ENCODE data around the gene UQCC2.

Gene UQCC2

DNA sequence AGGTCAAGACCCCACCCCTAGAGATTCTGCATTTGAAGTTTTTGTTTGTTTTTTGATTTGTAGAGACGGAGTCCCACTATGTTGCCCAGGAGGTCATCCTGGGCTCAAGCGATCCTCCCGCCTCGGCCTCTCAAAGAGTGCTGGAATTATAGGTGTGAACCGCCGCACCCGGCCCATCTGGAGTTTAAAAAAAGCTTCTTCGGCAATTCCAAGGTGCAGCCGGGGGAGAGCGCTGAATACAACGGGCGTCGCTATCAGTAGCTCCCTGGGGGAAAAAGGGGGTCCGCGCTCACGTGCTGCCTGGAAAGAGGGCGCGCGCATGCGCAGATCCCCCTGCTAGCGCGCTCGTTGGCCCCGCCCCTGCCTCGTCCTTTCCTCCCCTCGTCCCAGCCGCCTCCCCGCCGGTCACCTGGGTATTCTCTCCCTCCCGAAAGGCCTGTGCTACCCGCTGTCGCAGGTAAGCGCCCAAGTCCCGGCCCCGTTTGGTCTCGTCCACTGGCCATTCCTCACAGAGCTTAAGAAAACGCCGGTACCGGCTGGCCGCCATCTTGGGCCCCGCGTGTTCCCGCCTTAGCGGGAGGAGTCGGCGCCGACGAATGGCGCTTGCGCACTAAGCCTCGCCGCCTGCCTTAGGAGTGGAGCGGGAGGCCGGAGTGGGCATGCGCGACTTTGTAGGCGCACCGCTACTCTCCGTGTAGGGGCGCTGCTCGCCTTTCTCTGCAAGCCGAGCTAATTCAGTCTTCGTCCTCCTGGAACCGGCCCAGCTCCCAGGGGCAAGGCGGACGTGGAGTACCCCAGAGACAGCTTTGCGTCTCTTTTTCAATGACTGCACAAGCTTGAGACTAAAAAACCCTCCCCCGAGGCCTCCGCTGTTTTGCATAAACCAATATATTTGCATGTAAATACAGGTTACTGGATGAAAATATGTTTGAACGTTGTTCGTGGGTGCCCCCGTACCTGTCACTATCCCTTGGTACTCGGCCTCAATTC is at the start of gene UQCC2:
TSS of gene UQCC2 (minus strand) at position 561 of the 990 bp plus-strand sequence. CDS start at position 547, 14 bp downstream.
- H3K36me3 Mint-ChIP-seq (ENCODE audit: insufficient read depth): peaks cover 16% of the 10 kb centered on the region
- peak within 1 kb of the TSS; percentile 97 for H3K27ac Mint-ChIP-seq (ENCODE audit: low read depth)
- H3K4me3 Mint-ChIP-seq: peak within 1 kb of the TSS; percentile 98
- no peaks in the 10 kb centered on the region for H3K9me3 Mint-ChIP-seq
- H3K27me3 Mint-ChIP-seq: no peaks in the 10 kb centered on the region
- peak; percentile 93 to 95 for DNase-seq (ENCODE audit: low spot score in 2 of 2)
- peaks cover 25% of the 10 kb centered on the region for H3K4me1 Mint-ChIP-seq
- peak; percentile 96 for ATAC-seq (replicated peaks; ENCODE audit: extremely low read depth, poor library complexity, severe bottlenecking)

DNA sequence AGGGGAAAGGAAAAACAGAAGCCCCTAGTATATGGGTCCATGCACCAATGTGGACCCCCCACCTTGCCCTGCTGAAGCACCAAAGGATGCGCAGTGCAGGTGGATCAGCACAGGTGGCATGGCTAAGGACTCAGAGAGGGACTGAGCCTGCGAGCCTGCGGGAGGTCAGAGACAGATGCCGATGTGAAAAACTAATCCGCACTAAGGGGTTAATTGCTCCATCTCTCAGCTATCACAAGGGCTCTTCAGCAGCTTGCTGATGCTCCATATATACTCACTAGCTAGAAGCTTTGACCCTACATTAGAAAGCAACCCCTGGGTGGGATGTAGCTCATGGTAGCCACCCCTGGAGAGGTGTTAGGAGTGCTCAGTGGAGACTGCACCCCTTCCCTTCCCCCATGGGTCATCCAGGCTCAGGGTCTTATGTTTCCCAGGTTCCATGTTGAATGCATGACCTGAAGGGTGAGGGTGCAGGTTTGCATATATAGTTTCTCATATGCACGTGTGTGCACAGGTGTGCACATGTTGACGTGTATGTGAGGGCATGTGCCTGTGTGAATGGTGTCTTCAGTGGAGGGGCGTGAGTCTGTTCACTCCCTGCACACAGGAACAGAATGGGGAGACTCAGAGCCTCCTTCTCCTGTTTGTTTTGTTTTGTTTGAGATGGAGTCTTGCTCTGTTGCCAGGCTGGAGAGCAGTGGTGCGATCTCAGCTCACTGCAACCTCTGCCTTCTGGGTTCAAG is 48.6 kb upstream of the UQCC2 start:
- no peak overlapping the region for H3K4me3 Mint-ChIP-seq
- no peak overlapping the region for H3K27ac Mint-ChIP-seq (ENCODE audit: low read depth)
- peaks cover 28% of the 10 kb centered on the region for H3K27me3 Mint-ChIP-seq
- no peaks in the 10 kb centered on the region for H3K9me3 Mint-ChIP-seq
- no peaks in the 10 kb centered on the region for H3K4me1 Mint-ChIP-seq
- DNase-seq (ENCODE audit: low spot score in 2 of 2) (no peak), ATAC-seq (replicated peaks; ENCODE audit: extremely low read depth, poor library complexity, severe bottlenecking) (no peak)
- peaks cover 2% of the 10 kb centered on the region for H3K36me3 Mint-ChIP-seq (ENCODE audit: insufficient read depth)

- no peak for ATAC-seq (replicated peaks; ENCODE audit: extremely low read depth, poor library complexity, severe bottlenecking)
Measured at GRCh38 chr6:33758815-33759216, 47.3 kb upstream of the UQCC2 start.

DNA sequence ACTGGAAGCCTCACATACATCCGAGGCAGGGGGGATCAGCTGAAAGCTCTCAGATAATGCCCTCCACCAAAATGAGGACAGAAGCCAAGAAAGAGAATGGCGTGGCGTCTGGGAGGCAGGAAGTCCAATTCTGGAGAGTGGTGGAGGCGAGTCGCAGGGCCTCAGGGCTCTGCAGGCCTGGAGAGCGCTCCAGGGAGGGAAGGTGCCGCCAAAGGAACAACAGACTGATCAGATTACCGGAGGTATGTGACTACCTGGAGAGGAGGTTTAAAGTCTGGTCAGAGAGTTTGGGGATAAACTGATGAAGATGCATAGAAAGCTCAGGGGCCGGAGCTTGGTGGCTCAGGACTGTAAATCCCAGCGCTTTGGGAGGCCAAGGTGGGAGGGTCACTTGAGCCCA is 46.4 kb upstream of the UQCC2 start:
- ATAC-seq (replicated peaks; ENCODE audit: extremely low read depth, poor library complexity, severe bottlenecking) (no peak), DNase-seq (ENCODE audit: low spot score in 2 of 2) (no peak)
- Mint-ChIP-seq H3K4me3 (no peak overlapping the region), H3K27ac (ENCODE audit: low read depth) (no peak overlapping the region), H3K36me3 (ENCODE audit: insufficient read depth) (peaks cover 2% of the 10 kb centered on the region), H3K4me1 (no peaks in the 10 kb centered on the region), H3K27me3 (peaks cover 15% of the 10 kb centered on the region), H3K9me3 (no peaks in the 10 kb centered on the region)

More at GRCh38 chr6:33758815-33759216, 47.3 kb upstream of the UQCC2 start:
- Mint-ChIP-seq H3K36me3 (ENCODE audit: insufficient read depth) (peaks cover 2% of the 10 kb centered on the region), H3K27ac (ENCODE audit: low read depth) (no peak overlapping the region), H3K27me3 (peaks cover 20% of the 10 kb centered on the region), H3K9me3 (no peaks in the 10 kb centered on the region), H3K4me1 (no peaks in the 10 kb centered on the region), H3K4me3 (no peak overlapping the region)
- no peak for DNase-seq (ENCODE audit: low spot score in 2 of 2)

- ATAC-seq (replicated peaks; ENCODE audit: extremely low read depth, poor library complexity, severe bottlenecking): no peak
- Mint-ChIP-seq H3K36me3 (ENCODE audit: insufficient read depth) (peaks cover 2% of the 10 kb centered on the region), H3K27me3 (peaks cover 15% of the 10 kb centered on the region), H3K4me1 (no peaks in the 10 kb centered on the region), H3K4me3 (no peak overlapping the region), H3K27ac (ENCODE audit: low read depth) (no peak overlapping the region), H3K9me3 (no peaks in the 10 kb centered on the region)
- DNase-seq (ENCODE audit: low spot score in 2 of 2): no peak
Measured at GRCh38 chr6:33757113-33757512, 45.6 kb upstream of the UQCC2 start.

DNA sequence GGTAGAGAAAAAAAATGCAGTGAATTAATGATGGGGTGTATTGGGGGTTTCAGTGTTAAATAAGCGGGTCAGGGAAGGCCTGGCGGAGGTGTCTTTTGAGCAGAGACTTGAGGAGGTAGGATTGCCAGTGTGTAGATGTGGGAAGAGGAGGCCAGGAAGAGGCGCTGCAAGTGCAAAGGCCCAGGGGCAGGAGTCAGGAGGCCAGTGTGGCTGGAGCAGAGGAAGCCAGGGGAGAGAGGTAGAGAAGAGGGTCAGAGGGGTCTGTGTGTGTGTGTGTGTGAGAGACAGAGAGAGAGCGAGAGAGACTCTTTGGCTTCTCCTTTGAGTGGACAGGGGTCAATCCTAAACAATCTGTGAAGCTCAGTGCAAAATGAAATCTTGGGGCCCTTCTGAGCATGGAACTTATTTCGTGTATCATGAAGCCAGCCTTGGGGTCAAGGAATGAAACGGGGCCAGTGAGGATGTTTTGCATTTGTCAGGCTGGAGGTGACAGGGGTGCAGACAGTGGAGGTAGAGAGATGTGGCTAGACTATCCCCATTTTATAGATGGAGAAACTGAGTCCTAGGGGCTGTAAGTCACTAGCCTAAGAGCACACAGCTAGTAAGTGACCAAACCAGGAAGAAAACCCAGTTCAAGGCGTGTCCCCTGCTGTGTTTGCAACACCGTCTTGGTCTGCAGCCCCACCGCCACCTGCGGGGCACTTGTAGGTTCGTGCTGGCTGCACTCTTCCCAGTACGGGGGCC is 44.9 kb upstream of the UQCC2 start:
- Mint-ChIP-seq H3K36me3 (ENCODE audit: insufficient read depth) (peaks cover 2% of the 10 kb centered on the region), H3K4me3 (no peak overlapping the region), H3K27ac (ENCODE audit: low read depth) (no peak overlapping the region), H3K27me3 (peaks cover 15% of the 10 kb centered on the region), H3K9me3 (no peaks in the 10 kb centered on the region), H3K4me1 (no peaks in the 10 kb centered on the region)
- ATAC-seq (replicated peaks; ENCODE audit: extremely low read depth, poor library complexity, severe bottlenecking) (no peak), DNase-seq (ENCODE audit: low spot score in 2 of 2) (no peak)

GRCh38 chr6:33755070-33755869 is 43.8 kb upstream of the UQCC2 start:
- no peaks in the 10 kb centered on the region for H3K4me1 Mint-ChIP-seq
- DNase-seq (ENCODE audit: low spot score in 2 of 2) (no peak), ATAC-seq (replicated peaks; ENCODE audit: extremely low read depth, poor library complexity, severe bottlenecking) (no peak)
- H3K27ac Mint-ChIP-seq (ENCODE audit: low read depth): no peak overlapping the region
- no peaks in the 10 kb centered on the region for H3K9me3 Mint-ChIP-seq
- H3K36me3 Mint-ChIP-seq (ENCODE audit: insufficient read depth): peaks cover 2% of the 10 kb centered on the region
- H3K4me3 Mint-ChIP-seq: no peak overlapping the region
- H3K27me3 Mint-ChIP-seq: peaks cover 15% of the 10 kb centered on the region

- Mint-ChIP-seq H3K36me3 (ENCODE audit: insufficient read depth) (peaks cover 2% of the 10 kb centered on the region), H3K27ac (ENCODE audit: low read depth) (no peak overlapping the region), H3K4me1 (no peaks in the 10 kb centered on the region), H3K9me3 (no peaks in the 10 kb centered on the region), H3K27me3 (peaks cover 15% of the 10 kb centered on the region), H3K4me3 (no peak overlapping the region)
- ATAC-seq (replicated peaks; ENCODE audit: extremely low read depth, poor library complexity, severe bottlenecking) (no peak), DNase-seq (ENCODE audit: low spot score in 2 of 2) (no peak)
Measured at GRCh38 chr6:33754222-33754621, 42.7 kb upstream of the UQCC2 start.

DNA sequence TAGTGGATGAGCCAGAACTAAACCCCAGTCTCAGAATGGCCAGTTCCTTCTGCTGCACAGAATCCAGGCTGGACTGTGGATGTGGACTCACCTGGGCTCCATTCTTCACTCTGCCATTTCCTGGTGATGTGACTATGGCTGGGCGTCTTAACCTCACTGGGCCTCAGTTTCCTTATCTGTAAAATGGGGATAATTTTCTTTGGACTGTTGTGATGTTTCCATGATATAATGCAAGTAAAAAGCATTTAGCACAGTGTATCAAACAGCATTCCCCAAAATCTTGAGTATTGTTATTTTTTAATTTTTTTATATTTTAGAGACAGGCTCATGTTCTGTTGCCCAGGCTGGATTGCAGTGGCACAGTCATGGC is 41.1 kb upstream of the UQCC2 start:
- no peak for ATAC-seq (replicated peaks; ENCODE audit: extremely low read depth, poor library complexity, severe bottlenecking)
- H3K4me3 Mint-ChIP-seq: no peak overlapping the region
- no peaks in the 10 kb centered on the region for H3K4me1 Mint-ChIP-seq
- no peak for DNase-seq (ENCODE audit: low spot score in 2 of 2)
- peaks cover 15% of the 10 kb centered on the region for H3K27me3 Mint-ChIP-seq
- H3K36me3 Mint-ChIP-seq (ENCODE audit: insufficient read depth): no peaks in the 10 kb centered on the region
- no peak overlapping the region for H3K27ac Mint-ChIP-seq (ENCODE audit: low read depth)
- H3K9me3 Mint-ChIP-seq: no peaks in the 10 kb centered on the region

GRCh38 chr6:33751771-33752645 is 40.5 kb upstream of the UQCC2 start:
- Mint-ChIP-seq H3K36me3 (ENCODE audit: insufficient read depth) (no peaks in the 10 kb centered on the region), H3K4me1 (no peaks in the 10 kb centered on the region), H3K27me3 (peaks cover 15% of the 10 kb centered on the region), H3K4me3 (no peak overlapping the region), H3K27ac (ENCODE audit: low read depth) (no peak overlapping the region), H3K9me3 (no peaks in the 10 kb centered on the region)
- no peak for ATAC-seq (replicated peaks; ENCODE audit: extremely low read depth, poor library complexity, severe bottlenecking)
- no peak for DNase-seq (ENCODE audit: low spot score in 2 of 2)

DNA sequence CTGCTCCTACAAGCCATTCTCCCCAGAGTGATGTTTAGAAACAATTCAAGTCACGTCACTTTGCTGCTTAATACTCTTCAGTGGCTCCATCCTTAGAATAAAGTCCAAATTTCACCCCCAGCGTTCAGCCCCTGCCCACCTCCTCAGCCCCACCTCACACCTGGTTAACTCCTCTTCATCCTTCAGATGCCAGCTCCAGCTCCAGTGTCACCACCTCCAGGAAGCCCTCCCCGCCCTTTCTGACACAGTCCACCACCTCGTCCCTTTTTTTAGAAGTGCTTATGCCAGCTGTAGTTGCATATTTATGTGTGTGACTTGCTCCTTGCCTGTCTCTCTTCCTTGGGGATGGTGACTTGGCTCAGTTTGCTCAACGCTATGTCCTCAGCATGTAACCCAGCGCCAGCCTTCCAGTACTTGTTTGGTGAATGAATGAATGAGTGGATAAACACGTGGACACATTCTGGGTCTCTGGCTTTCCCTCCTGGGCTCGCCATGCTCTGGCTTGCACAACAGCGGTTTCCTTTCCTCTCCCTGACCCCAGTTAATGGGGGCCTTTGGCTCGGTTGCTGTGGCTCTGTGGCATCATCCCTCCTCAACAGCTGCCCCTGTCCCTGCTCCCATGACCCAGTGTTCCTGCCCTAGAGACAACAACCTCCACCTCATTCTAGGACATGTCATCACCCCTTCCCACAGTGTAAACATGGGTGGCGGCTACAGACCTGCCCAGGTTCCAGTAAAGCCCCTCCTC is 38.9 kb upstream of the UQCC2 start:
- Mint-ChIP-seq H3K4me3 (no peak overlapping the region), H3K27ac (ENCODE audit: low read depth) (no peak overlapping the region)

More for the DNA sequence above, 38.9 kb upstream of the UQCC2 start:
- no peaks in the 10 kb centered on the region for H3K9me3 Mint-ChIP-seq
- DNase-seq (ENCODE audit: low spot score in 2 of 2) (no peak), ATAC-seq (replicated peaks; ENCODE audit: extremely low read depth, poor library complexity, severe bottlenecking) (no peak)
- no peaks in the 10 kb centered on the region for H3K4me1 Mint-ChIP-seq
- peaks cover 15% of the 10 kb centered on the region for H3K27me3 Mint-ChIP-seq
- no peaks in the 10 kb centered on the region for H3K36me3 Mint-ChIP-seq (ENCODE audit: insufficient read depth)
